Measurements from ENCODE around the gene PDE4D.
"Not testable (repeated sequence)": the region's sequence is repeated elsewhere in the genome, so short reads cannot be mapped to it uniquely, and the experiment has no call there.

PDE4D gene

DNA sequence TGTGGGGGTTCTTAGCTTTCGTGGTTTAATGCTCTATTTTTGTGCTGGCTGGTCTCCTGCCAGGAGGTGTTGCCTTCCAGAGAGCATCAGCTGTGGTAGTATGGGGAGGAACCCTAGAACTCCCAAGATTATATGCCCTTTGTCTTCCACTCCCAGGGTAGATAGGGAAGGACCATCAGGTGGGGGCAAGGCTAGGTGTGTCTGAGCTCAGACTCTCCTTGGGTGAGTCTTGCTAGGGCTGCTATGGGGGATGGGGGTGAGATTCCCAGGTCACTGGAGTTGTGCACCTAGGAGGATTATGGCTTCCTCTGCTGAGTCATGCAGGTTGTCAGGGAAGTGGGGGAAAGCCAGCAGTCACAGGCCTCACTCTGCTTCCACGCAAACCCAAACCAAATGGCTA is 584.8 kb downstream of the PDE4D start:
- not testable (repeated sequence) for DNase-seq

GRCh38 chr5:59303289-59303716 is 590.2 kb downstream of the PDE4D start:
- DNase-seq: not testable (repeated sequence)

GRCh38 chr5:59302509-59302908 is 591.0 kb downstream of the PDE4D start:
- DNase-seq: not testable (repeated sequence)

- DNase-seq: no peak
Observed at GRCh38 chr5:59301727-59302126, 591.8 kb downstream of the PDE4D start.

DNA sequence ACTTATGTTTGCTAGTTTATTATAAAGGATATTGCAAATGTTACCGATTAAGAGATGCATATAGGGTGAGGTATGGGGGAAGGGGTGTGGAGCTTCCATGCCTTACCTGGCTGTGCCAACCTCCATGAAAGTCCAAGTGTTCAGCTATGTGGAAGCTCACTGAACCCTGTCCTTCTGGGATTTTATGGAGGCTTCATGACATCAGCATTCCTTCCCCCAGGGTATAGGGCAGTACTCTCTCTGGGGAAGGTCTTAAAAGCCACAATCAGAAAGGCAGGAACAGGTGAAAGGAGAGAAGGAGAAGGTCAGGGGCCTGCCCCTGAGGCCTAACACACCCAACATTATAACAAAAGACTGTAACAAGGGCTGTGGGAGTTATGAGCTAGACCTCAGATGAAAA is 592.6 kb downstream of the PDE4D start:
- no peak for DNase-seq

GRCh38 chr5:59299006-59299405 is 594.5 kb downstream of the PDE4D start:
- DNase-seq: no peak

DNA sequence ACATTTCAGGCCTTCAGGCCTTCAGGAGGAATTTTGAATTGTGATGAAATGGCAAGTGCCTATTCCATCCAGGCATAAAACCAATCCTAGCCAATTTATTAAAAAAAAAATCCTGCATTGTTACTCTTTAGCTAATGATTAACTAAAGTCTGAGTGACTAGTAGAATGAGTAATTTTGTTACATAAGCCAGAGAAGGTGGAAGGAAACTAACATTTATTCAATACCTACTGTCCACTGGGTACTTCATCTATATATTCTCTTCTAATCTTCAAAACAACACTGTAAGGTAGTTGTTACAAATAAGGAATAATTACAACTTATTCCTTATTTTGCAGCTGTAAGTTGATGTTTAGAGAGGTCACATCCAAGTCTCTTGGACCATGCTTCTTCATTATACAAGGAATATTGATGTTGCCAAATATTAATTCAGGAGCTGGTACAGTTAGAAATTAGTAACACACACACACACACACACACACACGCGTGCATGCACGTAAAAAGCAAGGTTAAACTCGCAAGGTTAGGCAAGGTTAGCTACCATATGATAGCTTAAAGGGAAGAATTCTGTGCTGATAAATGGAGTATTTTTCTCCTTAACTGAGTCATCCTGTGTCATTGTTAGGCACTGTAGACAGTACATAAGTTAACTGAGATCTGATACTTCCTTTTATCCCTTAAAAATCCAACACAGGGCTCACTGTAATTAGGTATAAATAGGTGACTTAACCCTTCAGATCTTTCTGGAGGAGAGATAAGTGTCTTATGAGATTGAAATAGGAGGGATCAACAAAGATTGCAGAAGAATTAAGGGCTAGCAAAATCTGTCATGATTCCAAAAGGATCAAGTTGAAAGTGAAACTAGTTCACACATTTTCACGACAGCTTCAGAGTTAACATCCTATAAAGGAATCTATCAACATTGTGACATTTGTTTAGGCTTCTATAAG is 596.9 kb downstream of the PDE4D start:
- DNase-seq: no peak

GRCh38 chr5:59293700-59294099 is 599.8 kb downstream of the PDE4D start:
- DNase-seq: no peak

GRCh38 chr5:59291941-59292340 is 601.6 kb downstream of the PDE4D start:
- DNase-seq: no peak

DNA sequence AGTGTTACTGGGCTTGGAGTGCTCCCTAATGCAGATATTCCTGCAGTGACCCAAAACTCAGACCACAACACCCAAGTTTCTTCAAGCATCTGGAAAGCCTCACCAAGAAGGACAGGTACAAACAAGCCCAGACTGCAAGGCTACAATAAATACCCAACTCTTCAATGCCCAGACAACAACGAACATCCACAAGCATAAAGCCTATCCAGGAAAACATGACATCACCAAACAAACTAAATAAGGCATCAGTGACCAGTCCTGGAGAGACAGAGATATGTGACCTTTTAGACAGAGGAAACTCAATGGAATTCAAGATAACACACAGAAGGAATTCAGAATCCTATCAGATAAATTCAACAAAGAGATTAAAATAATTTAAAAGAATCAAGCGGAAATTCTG is 605.6 kb downstream of the PDE4D start:
- no peak for DNase-seq

DNA sequence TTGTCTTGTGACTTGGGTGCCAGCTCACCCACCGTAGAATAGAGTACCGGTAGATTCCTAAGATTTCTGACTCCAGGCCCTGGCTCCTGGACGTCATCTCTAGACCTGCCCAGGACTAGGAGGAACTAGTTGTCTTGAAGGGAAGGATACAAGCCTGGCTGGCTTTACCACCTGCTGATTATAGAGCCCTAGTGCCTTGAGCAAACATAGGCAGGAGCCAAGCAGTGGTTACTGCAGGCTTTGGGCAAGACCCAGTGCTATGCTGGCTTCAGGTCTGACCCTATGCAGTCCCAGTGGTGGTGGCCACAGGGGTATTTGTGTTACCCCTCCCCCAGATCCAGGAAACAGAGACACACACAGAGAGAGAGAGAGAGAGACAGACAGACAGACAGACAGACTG is 606.2 kb downstream of the PDE4D start:
- no peak for DNase-seq

DNA sequence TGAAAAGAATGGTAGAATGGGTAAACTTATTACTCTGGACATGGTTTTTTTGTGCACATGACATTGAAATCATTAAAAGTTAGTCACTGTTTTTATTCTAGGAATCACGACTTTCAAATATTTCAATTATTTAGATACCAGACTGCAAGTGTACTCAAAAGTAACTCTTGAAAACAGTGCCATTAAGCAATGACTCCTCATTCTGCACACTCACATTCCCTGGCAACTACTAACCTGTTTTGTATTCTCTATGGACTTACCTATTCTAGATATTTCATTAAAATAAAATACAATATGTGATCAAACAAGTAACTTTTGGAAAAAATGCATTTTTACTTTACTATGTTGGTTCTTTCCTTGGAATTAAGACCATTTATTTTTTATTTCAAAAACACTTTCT is 607.0 kb downstream of the PDE4D start:
- DNase-seq: no peak

DNA sequence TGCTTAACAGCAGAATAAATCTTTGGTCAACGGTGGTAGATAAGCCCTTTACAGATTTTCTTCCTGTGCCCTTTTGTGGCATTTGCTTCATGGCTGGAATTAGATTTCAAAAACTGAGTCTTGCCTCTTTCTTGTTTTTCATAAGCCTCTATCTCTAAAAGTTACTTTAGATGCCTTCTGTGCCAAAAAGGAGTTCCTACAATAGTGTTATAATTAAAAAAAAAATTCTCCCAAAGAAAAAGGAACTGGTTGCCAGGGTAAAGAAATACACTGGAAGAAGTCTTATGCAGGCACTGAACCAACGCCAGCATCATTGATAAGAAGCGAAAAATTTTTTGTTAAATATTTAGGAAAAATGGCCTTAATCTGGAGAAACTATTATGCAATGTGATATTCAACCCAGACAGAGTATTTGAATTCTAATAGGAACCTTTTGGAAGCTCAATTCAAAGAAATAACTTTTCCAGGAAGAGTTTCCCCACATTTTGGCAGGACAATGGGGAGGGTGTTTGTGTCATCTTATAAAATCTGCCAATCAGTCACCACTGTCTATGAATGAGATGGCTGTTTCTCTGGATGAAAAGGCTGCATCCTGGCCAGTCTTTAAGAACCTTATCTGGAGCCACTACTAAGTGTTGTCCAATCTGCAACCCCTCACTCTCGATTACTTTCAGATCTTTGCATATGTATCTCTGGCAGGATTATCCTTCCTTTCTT is 608.1 kb downstream of the PDE4D start:
- DNase-seq: no peak

DNA sequence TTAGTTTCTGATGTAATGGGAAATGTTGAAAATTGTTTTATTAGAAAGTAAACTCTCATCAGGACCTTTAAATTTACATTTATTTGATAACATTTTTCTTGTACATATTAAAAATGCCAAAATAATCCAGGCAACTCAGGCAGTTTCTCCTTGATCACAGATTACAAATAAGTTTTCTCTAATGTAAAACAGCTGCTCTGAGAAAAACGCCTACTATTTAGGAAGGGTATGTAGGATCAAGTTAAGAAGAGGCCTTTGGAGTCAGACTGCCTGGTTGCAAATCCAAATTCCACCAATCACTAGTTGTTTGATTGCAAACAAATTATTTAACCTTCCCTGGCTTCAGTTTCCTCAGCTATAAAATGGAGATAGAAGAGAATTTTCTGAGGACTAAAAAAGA is 610.8 kb downstream of the PDE4D start:
- no peak for DNase-seq

DNA sequence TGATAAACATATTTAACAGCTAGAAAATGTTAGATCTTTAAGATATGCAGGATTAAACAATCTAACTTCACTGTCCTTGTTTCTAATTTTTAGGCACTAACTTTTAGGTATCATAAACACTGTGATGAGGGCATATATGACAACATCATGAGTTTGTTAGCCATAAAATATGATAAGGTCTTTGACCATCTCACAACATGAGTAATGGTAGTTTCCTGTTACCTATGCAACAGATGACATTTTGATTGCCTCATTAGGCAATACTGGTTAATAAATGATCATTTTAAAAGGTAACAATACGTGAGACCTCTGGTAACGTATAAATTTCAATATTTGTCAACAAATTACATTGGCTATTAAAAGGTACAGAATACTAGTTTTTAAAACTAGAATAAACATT is 613.5 kb downstream of the PDE4D start:
- DNase-seq: no peak

GRCh38 chr5:59276917-59277372 is 616.6 kb downstream of the PDE4D start:
- DNase-seq: no peak

- DNase-seq: no peak
Observed at GRCh38 chr5:59276325-59276675, 617.2 kb downstream of the PDE4D start.

- no peak for DNase-seq
Observed at GRCh38 chr5:59275510-59276324, 617.8 kb downstream of the PDE4D start.

- DNase-seq: no peak
Observed at GRCh38 chr5:59275170-59275509, 618.4 kb downstream of the PDE4D start.

DNA sequence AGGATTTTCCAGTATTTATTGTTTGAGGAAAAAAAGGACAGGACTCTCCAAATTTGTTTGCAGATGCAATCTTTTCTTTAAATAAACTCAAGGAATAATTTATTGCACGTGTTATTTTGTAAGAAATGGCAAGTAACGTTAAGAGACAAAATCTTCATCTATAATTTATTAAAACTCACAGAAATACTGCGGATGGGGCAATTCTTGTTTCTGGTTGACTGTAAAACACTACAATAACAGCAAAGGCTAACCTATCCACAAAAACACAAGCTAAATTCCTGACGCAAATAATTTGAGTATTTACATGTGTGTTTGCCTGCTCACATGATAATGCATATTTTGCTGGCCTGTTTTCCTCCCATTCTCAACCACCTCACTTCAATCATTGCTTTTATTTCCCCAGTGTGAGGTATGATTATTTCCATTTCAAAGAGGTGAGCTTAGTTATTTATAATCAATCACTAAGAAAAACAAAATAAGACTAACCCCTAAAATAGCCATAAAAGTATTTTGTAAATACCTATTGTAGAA is 619.4 kb downstream of the PDE4D start:
- no peak for DNase-seq

DNA sequence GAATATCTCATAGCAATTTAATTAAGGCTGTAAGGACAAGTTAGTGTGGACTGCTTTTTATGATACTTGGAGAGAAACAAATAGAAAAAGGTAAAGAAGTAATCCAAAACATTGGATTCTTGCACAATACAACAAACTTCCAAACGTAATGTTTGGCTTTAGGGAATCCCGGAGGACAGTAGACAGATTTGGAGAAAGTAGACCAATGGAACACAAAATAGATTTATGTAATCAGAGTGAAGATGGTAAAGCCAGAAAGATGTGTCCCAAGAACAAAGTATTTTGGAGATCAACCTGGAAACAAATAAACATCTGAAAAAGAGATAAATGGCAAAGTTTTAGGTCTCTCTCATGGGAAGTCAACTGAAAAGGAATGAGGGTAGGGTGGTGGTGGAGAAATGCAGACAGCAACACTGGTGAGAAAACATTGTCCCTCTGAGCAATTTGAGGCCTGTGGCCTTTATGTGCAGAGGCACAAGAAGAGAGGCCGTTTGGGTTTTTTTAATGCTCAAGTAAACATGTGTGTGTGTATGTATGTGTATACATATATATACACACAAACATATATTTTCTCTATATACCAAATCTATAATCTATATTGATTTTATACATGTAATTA is 620.6 kb downstream of the PDE4D start:
- DNase-seq: no peak

GRCh38 chr5:59268756-59269415 is 624.6 kb downstream of the PDE4D start:
- DNase-seq: no peak

Measured in NCI-H510A treated with DMSO at 0.1 percent for 48 hours (cell line).